HEK293T (cell line): ENCODE data around the gene COLQ.
"Not testable (repeated sequence)": the region's sequence is repeated elsewhere in the genome, so short reads cannot be mapped to it uniquely, and the experiment has no call there.

Experiments used
- CTCF ChIA-PET: fragments of 350-600 bp; formaldehyde crosslinking; extraction: SDS; loops from one replicate; lab custom pipeline; 2021; ENCODE audit warnings: antibody characterized with exemption, inconsistent platforms; lab: Yijun Ruan, JAX
- POLR2A ChIA-PET: fragments of 350-600 bp; formaldehyde crosslinking; extraction: SDS; loops from one replicate; lab custom pipeline; 2020; ENCODE audit warnings: antibody characterized with exemption, inconsistent platforms; lab: Yijun Ruan, JAX
- DNase-seq: peaks from one replicate; pipeline ENCODE4 v3.0.0; 2012; ENCODE audit warnings: mixed read lengths; ENCODE audit errors: extremely low spot score
- ARNT ChIP-seq: fragments of 450-650 bp; IDR thresholded peaks from 2 replicates; pipeline ENCODE4 v1.6.1; 2017; ENCODE audit warnings: mild to moderate bottlenecking
- BHLHE40 ChIP-seq: fragments of 450-650 bp; IDR thresholded peaks from 2 replicates; pipeline ENCODE4 v1.6.1; 2016; ENCODE audit warnings: mild to moderate bottlenecking, moderate library complexity, borderline replicate concordance
- CTBP1 ChIP-seq: fragments of 450-650 bp; IDR thresholded peaks from 2 replicates; pipeline ENCODE4 v1.6.1; 2016; ENCODE audit warnings: borderline replicate concordance
- ELF4 ChIP-seq: fragments of 450-650 bp; IDR thresholded peaks from 2 replicates; pipeline ENCODE4 v1.6.1; 2017; ENCODE audit warnings: antibody characterized with exemption
- FOXA1 ChIP-seq: fragments of 450-650 bp; IDR thresholded peaks from 2 replicates; pipeline ENCODE4 v1.6.1; 2016; ENCODE audit warnings: mild to moderate bottlenecking
- FOXK2 ChIP-seq: fragments of 450-650 bp; IDR thresholded peaks from 2 replicates; pipeline ENCODE4 v1.6.1; 2016; ENCODE audit warnings: mild to moderate bottlenecking
- FOXM1 ChIP-seq: fragments of 450-650 bp; IDR thresholded peaks from 2 replicates; pipeline ENCODE4 v1.6.1; 2017; ENCODE audit warnings: mild to moderate bottlenecking, borderline replicate concordance
- HDGF ChIP-seq: fragments of 450-650 bp; IDR thresholded peaks from 2 replicates; pipeline ENCODE4 v1.6.1; 2017; ENCODE audit warnings: antibody characterized with exemption, borderline replicate concordance
- L3MBTL2 ChIP-seq: fragments of 450-650 bp; conservative IDR thresholded peaks from 2 replicates; pipeline ENCODE4 v1.6.1; 2016; ENCODE audit warnings: mild to moderate bottlenecking
- LEF1 ChIP-seq: fragments of 450-650 bp; IDR thresholded peaks from 2 replicates; pipeline ENCODE4 v1.6.1; 2017; ENCODE audit warnings: mild to moderate bottlenecking, borderline replicate concordance
- NFRKB ChIP-seq: fragments of 450-650 bp; IDR thresholded peaks from 2 replicates; pipeline ENCODE4 v1.6.1; 2016; ENCODE audit warnings: mild to moderate bottlenecking, moderate library complexity
- SP1 ChIP-seq: fragments of 450-650 bp; IDR thresholded peaks from 2 replicates; pipeline ENCODE4 v1.6.1; 2017
- SUZ12 ChIP-seq: fragments of 450-650 bp; IDR thresholded peaks from 2 replicates; pipeline ENCODE4 v1.6.1; 2016; ENCODE audit warnings: mild to moderate bottlenecking
- TARDBP ChIP-seq: fragments of 450-650 bp; IDR thresholded peaks from 2 replicates; pipeline ENCODE4 v1.6.1; 2016
- ZNF384 ChIP-seq: fragments of 450-650 bp; IDR thresholded peaks from 2 replicates; pipeline ENCODE4 v1.6.1; 2016
- TF ChIP-seq, protein P1 (sequence below): fragments of 450-650 bp; IDR thresholded peaks from 2 replicates; pipeline ENCODE4 v1.6.1; 2016

Gene COLQ

DNA sequence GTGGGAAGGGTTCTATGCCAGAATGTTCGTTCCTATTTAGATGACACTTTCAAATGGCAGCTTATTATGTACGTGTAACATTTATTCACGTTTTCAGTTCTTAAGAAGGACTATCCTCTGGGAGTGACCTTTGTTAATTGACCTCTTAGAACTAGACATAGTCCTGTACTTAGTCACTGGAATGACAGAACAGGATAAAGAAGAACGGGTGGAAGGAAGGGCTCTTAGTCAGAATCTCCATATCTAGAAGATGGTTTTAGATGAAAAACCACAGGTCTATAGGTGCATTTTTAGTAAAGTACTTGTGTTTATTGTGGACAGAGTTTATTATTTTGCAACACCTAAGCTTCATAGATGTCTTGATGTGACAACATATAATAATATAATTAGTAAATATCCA lies 100.6 kb downstream of the COLQ start:
- DNase-seq: no peak
- ChIA-PET CTCF (no interaction called here), POLR2A (no interaction called here)
- TF ChIP-seq LEF1: no peak

DNA sequence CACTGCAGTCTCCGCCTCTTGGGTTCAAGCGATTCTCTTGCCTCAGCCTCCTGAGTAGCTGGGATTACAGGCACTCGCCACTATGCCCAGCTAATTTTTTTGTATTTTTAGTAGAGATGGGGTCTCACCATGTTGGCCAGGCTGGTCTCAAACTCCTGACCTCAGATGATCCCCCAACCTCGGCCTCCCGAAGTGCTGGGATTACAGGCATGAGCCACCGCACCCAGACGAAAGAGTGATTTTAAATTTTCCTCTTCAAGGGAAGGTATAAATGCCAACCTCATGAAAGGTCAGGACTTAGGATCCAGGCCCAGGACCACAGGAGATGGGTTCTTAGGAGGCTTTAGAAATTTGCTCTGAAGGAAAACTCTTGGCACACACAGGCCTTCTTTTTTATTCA lies 110.5 kb downstream of the COLQ start:
- DNase-seq, CTCF ChIA-PET, POLR2A ChIA-PET: not testable (repeated sequence)

DNA sequence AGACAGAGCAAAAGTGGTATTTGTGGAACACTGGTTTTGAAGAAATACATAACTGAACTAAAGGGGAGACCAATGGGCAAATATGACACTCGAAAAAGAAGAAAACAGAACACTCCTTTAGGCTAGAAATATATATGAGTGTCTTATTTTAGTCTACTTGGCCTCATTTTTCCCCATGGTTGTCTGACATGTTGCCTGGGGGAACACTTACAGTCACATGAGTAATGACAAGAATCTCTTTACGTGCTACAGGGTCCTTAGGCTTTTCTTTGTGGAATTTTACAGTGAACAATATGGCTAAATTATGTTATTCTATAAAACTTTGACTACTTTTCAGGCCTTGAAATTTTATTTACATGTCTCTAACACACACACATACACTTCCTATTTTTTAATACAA lies 111.7 kb downstream of the COLQ start:
- POLR2A ChIA-PET: no interaction called here
- CTCF ChIA-PET: no interaction called here
- DNase-seq: no peak
- no peak for TF ChIP-seq ARNT
- TF ChIP-seq FOXA1: no peak
- no peak for TF ChIP-seq TARDBP
- TF ChIP-seq FOXM1: no peak
- TF ChIP-seq SUZ12: no peak
- TF ChIP-seq ZNF384: no peak
- no peak for TF ChIP-seq LEF1
- no peak for TF ChIP-seq HDGF
- no peak for TF ChIP-seq L3MBTL2
- no peak for TF ChIP-seq NFRKB
- TF ChIP-seq CTBP1: no peak
- TF ChIP-seq FOXK2: no peak
- no peak for TF ChIP-seq BHLHE40
- TF ChIP-seq, protein P1, sequence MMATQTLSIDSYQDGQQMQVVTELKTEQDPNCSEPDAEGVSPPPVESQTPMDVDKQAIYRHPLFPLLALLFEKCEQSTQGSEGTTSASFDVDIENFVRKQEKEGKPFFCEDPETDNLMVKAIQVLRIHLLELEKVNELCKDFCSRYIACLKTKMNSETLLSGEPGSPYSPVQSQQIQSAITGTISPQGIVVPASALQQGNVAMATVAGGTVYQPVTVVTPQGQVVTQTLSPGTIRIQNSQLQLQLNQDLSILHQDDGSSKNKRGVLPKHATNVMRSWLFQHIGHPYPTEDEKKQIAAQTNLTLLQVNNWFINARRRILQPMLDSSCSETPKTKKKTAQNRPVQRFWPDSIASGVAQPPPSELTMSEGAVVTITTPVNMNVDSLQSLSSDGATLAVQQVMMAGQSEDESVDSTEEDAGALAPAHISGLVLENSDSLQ: no peak
- no peak for TF ChIP-seq SP1
- no peak for TF ChIP-seq ELF4

DNA sequence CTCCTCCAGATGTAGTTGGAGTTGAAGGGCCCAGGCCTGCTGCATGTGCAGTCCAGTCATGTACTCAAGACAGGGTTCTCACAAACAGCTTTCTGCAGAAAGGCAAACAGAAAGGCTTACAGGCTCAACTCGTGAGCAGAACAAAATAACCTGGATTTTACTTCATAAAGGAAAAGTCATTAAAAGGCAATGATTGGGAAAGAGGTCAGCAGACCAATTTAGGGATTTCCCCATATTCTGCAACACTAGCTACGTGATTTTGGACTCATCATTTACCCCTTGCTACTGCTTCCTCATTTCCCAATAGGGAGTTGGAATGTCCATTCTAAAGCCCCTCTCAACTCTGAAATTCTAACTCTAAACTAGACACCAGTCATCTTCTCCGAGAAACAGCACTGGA lies 112.3 kb downstream of the COLQ start:
- no peak for TF ChIP-seq FOXK2
- no peak for TF ChIP-seq CTBP1
- TF ChIP-seq TARDBP: no peak
- no peak for TF ChIP-seq ZNF384
- TF ChIP-seq HDGF: no peak
- TF ChIP-seq ARNT: no peak
- TF ChIP-seq SUZ12: no peak
- TF ChIP-seq ELF4: no peak
- TF ChIP-seq L3MBTL2: no peak
- TF ChIP-seq SP1: no peak
- TF ChIP-seq, protein P1: no peak
- no peak for TF ChIP-seq BHLHE40
- no peak for TF ChIP-seq FOXM1
- no peak for TF ChIP-seq NFRKB
- no peak for TF ChIP-seq LEF1
- no peak for TF ChIP-seq FOXA1
- DNase-seq: no peak
- ChIA-PET CTCF (no interaction called here), POLR2A (no interaction called here)

DNA sequence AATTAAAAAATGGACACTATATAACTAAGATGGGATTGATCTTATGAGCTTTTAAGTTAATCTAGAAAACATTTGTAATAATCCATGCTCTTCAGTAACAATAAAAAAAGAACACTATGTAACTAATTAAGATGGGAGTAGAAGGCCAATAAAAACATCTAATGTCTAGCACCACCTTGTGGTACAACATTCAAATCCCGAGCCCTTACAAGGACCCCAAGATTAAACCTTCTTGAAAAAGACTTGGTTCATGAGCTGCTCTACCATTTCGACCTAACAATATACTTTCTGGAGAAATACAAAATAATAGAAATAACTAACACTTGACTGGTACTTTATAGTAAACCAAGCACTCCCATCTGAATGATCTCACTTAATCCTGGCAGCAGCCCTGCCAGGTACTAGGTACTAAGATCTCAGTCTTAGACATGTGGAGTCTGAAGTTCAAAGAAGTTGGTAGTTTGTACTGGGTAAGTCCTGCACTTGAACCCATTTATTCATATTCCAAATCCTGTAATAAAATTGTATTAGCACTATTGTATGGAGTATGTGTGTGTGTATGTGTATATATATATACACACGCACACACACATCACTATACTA lies 116.0 kb downstream of the COLQ start:
- TF ChIP-seq ZNF384 (no peak), TARDBP (no peak), L3MBTL2 (no peak)
- ChIA-PET POLR2A (interaction anchor here (1.2 kb wide), 1 partner anchor 200 kb away, joined by 3 read pairs; the partner anchor contains the start of gene CAPN7), CTCF (interaction anchor here (0.6 to 1.3 kb wide), 7 partner anchors 136 to 297 kb away, joined by 3 to 8 read pairs (median 5); partner anchors contain the start of gene CAPN7)
- peak; percentile 48 for DNase-seq

DNA sequence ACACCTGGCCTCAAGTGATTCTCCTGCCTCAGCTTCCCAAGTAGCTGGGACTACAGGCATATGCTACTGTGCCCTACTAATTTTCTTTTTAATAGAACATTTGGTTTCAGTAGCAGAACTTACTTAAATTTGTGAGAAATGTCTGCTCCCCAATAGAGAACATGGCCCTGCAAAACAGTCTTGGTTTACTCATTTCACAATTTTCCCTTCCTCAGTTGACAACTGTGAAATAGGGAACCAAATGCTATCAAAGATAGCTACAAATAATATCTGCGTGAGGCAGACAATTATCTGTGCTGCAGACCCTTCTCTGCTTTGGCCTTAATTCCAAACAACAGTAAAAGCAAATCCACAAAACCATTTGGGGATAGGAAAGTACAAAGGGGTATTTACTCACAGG lies 116.7 kb downstream of the COLQ start:
- TF ChIP-seq ARNT: no peak
- no peak for TF ChIP-seq LEF1
- no peak for TF ChIP-seq SP1
- no peak for TF ChIP-seq L3MBTL2
- no peak for TF ChIP-seq FOXA1
- no peak for TF ChIP-seq CTBP1
- TF ChIP-seq TARDBP: no peak
- TF ChIP-seq FOXK2: no peak
- TF ChIP-seq NFRKB: no peak
- no peak for TF ChIP-seq SUZ12
- TF ChIP-seq ELF4: no peak
- ChIA-PET CTCF (interaction anchor here (0.6 to 1.3 kb wide), 6 partner anchors 135 to 297 kb away, joined by 3 to 6 read pairs (median 4); partner anchors contain the start of gene CAPN7), POLR2A (interaction anchor here (1.2 kb wide), 1 partner anchor 199 kb away, joined by 3 read pairs; the partner anchor contains the start of gene CAPN7)
- DNase-seq: no peak

DNA sequence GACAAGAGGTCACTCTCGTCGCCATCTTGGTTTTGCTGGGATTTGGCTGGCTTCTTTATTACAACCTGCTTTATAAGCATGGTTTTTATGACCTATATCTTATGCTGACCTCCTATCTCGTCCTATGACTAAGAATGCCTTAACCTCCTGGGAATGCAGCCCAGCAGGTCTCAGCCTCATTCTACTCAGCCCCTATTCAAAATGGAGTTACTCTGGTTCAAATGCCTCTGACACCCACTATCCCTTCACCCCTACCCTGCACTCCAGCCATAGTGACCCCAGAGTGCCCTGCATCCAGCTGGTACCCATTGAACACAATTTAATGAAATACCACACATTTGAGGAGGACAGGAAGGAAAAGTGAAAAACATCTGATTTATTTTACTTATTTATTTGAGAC lies 117.5 kb downstream of the COLQ start:
- ChIA-PET POLR2A (no interaction called here), CTCF (no interaction called here)
- no peak for DNase-seq
- TF ChIP-seq SP1 (no peak), SUZ12 (no peak), ZNF384 (no peak), BHLHE40 (no peak), L3MBTL2 (no peak)
- TF ChIP-seq, protein P1: no peak
